Activated CD4-positive, CD25-positive, alpha-beta regulatory T cell treated with anti-CD3 and anti-CD28 coated beads, Interleukin-2, amount 50 U/mL, for 16 hours (primary cell): ENCODE results near the gene C2CD3.
"Not testable (repeated sequence)": the region's sequence is repeated elsewhere in the genome, so short reads cannot be mapped to it uniquely, and the experiment has no call there.

Experiments
- DNase-seq: peaks from one replicate; pipeline ENCODE4 v3.0.0-alpha.2; 2020; ENCODE audit warnings: low read depth, low spot score

C2CD3 gene

DNA sequence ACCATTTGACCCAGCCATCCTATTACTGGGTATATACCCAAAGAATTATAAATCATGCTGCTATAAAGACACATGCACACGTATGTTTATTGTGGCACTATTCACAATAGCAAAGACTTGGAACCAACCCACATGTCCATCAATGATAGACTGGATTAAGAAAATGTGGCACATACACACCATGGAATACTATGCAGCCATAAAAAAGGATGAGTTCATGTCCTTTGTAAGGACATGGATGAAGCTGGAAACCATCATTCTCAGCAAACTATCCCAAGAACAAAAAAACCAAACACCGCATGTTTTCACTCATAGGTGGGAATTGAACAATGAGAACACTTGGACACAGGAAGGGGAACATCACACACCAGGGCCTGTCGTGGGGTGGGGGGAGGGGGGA is 105.3 kb downstream of the C2CD3 start:
- not testable (repeated sequence) for DNase-seq

DNA sequence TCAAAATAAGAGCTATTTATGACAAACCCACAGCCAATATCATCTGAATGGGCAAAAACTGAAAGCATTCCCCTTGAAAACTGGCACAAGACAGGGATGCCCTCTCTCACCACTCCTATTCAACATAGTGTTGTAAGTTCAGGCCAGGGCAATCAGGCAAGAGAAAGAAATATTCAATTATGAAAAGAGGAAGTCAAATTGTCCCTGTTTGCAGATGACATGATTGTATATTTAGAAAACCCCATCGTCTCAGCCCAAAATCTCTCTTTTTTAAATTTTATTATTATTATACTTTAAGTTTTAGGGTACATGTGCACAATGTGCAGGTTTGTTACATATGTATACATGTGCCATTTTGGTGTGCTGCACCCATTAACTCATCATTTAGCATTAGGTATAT is 107.2 kb downstream of the C2CD3 start:
- not testable (repeated sequence) for DNase-seq

DNA sequence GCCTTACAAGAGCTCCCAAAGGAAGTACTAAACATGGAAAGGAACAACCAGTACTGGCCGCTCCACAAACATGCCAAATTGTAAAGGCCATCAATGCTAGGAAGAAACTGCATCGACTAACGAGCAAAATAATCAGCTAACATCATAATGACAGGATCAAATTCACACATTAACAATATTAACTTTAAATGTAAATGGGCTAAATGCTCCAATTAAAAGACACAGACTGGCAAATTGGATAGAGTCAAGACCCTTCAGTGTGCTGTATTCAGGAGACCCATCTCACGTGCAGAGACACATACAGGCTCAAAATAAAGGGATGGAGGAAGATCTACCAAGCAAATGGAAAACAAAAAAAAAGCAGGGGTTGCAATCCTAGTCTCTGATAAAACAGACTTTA is 109.2 kb downstream of the C2CD3 start:
- not testable (repeated sequence) for DNase-seq

- no peak for DNase-seq
These were observed 113.3 kb downstream of the C2CD3 start for GRCh38 chr11:74057249-74058151.

DNA sequence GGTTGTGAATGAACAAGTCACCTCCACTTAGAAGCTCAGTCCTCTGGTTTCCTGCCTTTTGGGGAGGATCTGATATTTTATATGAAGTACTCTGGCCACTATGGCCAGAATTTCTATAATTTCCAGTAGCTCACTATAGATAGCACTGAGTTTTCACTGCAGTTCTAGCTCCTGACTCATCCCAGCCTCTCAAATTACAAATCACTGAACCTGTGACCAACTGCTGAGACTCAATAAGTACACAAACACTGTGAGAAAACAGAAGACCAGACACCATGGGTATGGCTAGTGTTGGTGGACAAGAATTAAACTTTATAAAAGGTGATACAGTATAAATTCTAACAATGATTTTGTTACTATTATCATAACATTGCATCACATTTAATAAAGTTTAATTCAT is 114.9 kb downstream of the C2CD3 start:
- DNase-seq: no peak

DNA sequence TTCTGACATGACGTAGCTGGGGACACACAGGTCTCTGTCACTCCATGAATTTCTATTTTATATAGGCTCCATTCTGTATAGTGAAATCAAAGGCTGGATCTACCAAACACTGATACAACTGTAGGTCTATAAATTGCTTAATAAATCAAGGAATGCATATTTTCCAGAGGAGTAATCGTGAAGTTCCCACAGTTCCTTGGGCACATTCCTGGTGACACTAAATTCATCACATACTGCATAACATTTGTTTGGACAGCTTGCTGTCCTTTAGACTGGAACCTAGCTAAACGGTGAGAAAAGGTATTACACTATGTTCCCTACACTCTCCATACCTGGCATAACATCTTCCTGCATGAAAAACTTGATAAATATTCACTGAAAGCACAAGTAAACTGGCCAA is 120.3 kb downstream of the C2CD3 start:
- DNase-seq: no peak

- DNase-seq: no peak
These were observed 121.8 kb downstream of the C2CD3 start for GRCh38 chr11:74048993-74049392.

DNA sequence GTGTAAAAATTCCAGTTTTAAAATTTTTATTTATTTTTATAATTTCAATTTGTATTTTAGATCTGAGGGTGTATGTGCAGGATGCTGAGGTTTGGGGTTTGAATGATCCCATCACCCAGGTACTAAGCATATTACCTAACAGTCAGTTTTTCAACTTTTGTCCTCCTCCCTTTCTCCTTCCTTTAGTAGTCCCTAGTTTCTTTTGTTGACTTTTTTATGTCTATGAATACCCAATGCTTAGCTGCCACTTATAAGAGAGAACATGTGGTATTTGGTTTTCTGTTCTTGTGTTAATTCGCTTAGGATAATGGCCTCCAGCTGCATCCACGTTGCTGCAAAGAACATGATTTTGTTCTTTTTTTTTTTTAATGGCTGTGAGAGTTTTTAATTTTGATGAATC is 126.3 kb downstream of the C2CD3 start:
- DNase-seq: no peak

DNA sequence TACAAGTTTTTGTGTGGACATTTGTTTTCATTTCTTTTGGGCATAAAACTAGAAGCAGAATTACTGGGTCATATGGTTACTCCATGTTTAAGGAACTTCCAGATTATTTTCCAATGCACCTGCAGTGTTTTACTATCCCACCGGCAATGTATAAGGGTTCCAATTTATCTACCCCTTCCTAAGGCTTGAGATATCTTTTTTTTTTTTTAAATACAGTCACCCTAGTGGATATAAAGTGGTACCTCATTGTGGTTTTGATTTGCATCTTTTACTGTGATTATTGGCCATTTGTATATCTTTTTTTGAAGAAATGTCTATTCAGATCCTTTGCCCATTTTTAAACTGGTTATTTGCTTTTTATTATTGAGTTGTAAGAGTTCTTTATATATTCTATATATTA is 127.4 kb downstream of the C2CD3 start:
- no peak for DNase-seq

DNA sequence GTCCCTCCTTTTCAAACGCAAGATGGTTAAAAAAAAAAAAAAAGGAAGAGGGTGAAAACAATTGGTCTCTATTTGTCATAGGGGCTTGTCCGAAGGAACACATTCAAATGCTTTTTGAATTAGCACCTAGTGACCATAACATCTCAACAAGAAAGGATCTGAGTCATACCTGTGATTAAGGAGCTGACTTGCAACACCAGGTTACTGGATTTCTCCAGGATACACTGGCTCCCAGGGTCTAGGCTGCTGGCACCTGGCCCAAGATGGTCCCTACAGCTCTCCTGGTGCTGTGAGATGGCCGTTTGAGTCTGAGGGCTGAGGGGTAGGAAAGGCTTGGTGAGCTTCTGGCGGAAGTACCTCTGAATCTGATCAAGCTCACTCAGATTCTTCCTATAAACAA is 133.5 kb downstream of the C2CD3 start:
- DNase-seq: no peak

DNA sequence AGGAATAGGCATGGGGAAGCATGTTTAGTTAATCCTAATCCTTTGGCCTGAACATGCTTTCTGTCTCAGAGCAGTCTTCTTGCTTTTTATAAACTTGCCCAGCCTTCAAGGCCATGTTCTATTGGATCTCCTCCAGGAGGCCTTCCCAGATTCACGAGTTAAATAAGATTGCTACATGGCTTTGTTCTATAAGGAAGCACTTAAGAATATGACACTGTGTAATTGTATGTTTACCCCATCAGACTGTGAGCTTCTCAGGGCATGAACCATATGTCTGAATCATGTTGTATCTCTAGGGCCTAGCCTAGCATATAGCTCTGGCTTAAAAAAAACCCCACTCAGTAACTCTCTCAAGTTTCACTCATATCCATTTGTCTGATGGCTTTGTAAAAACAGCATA is 135.5 kb downstream of the C2CD3 start:
- DNase-seq: no peak

DNA sequence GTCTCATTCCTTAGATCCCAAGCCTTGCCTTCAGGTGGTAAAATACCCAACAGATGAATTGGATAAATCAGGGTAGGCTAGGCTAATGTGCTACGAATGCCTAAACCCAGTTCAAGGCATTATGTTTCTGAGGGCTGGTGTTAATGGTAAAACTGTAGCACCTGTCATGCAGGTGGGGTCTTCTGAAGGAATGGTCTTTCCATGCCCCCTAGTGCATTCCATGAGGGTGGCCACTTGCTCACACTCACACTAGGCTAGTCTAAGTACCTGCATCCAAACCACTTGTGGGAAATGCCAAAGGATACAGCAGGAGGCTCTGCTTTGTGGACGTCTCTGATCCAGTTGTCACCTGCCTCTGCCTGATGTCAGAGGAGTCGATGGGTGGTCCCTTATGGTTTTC is 137.8 kb downstream of the C2CD3 start:
- DNase-seq: no peak

DNA sequence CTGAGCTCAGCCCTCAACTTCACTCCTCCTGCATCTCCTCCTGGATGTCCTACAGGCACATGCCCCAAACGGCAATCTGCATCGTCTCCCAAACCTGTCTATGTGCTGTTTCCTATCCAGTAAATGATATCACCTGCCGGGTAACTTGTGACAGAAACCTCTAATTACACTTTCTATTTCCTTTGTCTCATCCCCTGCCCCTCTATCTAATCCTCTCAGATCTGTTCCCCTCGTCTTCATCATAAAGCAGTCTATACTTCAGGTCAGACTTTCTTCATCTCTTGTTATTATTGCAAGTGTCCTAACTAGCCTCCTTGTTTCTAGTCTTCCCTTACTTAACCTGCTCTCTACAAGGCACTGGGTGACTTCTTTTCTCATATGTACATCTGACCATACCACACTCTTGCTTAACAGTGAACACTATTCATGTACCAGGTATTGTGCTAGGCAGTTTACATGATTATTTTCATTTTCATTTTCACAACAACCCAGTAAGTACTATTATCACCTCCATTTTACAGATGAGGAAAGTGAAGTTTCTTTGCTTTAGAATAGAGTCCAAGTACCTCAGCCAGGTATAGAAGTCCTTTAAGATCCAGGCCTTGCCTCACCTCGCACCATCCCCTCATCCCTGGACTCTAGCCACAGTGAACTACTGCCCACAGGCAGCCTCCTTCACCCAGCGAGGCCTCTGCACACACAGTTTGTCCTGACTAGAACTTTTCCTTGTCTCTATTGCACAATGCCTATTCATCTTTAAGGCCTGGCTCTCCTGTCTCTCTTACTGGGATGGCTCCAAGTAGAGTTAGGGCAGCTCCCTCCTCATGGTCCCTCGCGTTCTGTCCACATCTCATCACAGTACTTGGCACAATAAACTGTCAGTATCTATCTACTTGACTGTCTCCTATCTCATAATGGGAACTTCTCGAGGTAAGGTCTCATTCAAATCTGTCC is 139.8 kb downstream of the C2CD3 start:
- no peak for DNase-seq

DNA sequence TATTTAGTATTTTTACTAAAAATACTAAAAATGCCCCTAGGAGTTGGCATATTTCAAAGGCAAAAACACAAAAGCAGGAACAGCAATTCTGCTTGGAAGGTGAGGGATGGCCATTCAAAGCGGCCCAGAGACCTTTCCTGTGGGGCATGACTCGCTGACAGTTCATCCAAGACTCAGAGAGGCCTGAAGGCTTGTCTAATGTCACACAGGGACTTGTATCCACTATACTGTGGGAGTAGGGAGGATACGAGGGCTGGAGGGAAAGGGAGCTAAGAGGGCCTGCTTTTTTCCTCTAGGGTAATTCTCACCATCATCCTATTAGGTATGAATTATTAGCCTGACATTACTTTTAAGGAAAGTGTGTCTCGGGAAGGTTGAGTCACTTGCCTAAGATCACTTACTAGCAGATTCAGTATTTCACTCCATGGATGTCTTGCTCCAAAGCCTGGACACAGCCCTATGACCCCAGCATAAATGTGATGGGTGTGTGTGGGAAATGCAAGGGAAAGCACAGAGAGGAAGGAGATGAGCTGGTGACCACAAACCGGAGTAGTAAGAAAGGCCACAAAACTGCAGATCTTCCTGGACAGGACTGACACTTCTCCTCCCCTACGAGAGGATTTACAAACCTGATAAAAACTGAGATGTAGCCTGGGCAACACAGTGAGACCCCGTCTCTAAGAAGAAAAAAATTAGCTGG is 145.2 kb downstream of the C2CD3 start:
- DNase-seq: no peak

DNA sequence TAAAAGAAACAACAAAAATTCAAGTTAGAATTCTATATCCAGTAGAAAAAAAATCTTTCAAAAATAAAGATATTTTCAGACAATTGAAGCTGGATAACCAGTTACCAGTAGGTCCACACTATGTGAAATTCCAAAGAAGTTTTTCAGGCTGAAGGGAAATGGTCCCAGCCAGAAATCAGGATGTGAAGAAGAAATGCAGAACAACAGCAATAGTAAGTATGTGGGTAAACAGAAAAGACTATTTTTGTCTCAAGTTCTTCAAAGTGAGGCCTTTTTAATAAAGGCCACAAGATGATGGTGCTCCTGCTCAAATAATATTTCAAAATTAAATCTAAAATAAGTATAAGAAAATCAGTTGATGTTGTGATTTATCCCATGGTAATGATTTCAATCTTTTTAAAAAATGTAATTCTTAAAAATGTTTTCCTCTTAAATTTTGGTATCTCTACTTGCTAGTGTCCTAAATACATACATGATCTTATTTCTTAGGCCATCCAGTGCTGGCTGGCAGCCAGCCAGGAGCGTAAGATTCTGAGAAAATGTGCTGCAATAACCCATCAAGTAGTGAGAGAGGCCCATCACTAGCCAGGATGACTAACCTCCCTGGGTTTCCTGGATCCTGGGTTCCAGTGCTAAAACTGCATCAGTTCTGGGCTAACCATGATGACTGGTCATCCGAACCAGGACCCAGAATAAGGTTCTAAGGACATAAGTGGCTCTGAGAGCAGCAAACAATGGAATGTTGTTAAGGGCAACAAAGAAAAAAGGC is 146.4 kb downstream of the C2CD3 start:
- no peak for DNase-seq

- DNase-seq: no peak
These were observed 147.5 kb downstream of the C2CD3 start for GRCh38 chr11:74023276-74023675.

DNA sequence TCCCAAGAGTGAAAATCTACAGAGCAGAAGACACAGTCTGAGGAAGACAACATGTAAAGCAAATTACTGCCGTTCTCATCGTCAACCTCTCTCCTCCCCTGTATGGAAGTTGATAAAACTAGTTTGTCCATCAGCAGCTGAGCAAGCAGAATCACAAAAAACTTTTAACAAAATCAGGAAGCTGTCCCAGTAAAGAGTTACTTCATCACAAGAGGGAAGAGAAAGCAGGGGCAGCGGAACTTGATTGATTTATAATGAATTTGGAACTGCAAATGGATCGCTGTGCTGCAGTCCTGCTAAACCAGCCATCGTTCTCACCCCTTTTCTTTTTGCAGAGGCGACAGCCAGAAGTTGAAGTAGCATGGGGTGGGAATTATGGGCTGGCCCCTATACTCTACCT is 148.3 kb downstream of the C2CD3 start:
- DNase-seq: no peak

DNA sequence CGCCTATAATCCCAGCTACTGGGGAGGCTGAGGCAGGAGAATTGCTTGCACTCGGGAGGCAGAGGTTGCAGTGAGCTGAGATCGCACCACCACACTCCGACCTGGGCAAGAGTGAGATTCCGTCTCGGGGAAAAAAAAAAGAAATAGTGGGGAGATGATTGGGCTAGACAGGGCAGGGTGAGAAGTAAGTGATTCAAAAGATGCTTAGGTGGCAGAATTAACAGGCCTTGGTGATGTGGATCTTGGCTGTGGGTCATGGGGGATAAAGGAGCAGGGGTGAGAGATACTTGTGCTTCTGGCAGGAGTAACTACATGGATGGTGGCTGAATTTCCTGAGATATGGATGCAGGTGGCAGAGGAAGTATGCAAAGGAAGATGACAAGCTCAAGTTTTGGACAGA is 148.8 kb downstream of the C2CD3 start:
- no peak for DNase-seq

DNA sequence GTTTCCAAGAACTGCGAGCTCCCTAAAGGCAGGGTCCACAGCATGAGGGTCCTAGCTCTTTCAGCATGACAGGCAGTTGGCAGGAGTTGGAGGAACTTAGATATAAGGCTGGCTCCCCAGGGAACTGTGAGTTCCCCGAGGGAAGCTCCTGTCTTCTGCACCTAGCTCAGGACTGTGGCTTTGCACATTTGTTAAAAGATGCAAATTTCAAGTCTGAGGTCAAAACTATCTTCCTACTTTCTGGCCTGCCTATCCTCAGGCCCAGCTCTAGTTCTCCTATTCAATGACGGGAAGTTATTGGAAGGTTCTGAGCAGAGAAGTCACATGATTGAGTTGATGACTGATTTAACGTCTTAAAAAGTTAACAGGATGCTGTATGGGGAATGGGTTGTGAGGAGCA is 150.3 kb downstream of the C2CD3 start:
- DNase-seq: no peak

DNA sequence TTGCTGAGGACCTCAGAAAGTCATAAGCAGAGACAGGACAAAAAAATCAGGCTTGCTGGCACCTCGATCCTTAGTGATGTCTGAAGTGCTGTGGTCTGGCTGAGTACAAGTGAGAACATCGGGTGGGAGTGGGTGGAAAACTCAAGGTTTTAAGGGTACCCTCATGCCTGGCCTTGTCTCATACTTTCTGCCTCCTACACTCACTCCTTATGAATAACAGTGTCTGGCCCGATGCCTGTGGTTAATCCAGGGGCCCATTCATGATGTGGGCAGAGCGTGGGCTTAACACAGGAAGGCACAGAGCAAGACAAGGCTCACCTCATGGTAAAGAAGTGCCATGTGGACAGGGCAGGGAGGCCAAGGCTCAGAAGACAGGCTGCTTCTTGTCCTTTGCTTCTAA is 150.9 kb downstream of the C2CD3 start:
- DNase-seq: no peak

GRCh38 chr11:74019104-74019738 is 151.6 kb downstream of the C2CD3 start:
- DNase-seq: no peak
